Measurements from ENCODE around the gene CAMK2B. TPM values are rescaled to one million over a fixed set of nuclear protein-coding genes. Genes with fewer than 3 reads are reported as not detected.
A peak's percentile ranks its signal among the peaks of the same experiment; 100 is the strongest.

The CAMK2B gene
- total RNA-seq, 1 donor from 2014 or later: 9.3 TPM

DNA sequence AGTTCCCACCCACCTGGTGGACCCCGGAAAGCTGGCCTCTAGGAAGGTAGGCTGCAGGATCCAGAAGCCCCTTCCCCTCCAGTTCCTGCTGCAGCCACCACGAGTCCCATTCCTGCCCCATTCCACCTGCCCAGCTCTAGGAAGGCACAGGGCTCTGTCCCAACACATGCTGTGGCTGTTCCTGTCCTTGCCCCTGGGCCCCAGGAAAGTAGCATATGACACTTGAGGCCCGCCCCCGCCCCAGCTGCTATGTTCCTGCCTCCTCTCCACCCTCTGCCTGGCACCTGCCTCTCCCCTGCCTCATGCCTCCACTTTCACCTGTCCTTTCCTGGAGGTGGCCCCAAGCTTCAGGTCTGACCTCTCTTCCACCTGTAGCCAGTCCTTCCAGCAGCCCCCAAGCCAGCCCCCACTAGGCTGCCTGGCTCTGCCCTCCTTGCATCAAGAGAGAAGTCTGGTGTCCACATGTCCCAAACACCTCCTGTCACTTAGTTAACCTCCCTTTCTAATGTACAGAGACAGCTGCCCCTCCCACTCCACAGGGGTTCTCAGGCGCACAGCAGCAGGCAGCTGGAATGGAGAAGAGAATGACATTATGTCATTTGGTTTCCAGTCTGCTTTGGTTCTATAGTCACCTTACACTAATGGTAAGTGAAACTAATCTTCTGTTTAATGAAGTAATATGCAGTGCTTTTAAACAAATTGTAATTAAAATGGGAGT is 101.9 kb downstream of the CAMK2B start:
- DNase-seq (ENCODE audit: low spot score, unreplicated experiment): no peak
- H3K4me1 Mint-ChIP-seq (ENCODE audit: low read depth): no peaks in the 10 kb centered on the region

DNA sequence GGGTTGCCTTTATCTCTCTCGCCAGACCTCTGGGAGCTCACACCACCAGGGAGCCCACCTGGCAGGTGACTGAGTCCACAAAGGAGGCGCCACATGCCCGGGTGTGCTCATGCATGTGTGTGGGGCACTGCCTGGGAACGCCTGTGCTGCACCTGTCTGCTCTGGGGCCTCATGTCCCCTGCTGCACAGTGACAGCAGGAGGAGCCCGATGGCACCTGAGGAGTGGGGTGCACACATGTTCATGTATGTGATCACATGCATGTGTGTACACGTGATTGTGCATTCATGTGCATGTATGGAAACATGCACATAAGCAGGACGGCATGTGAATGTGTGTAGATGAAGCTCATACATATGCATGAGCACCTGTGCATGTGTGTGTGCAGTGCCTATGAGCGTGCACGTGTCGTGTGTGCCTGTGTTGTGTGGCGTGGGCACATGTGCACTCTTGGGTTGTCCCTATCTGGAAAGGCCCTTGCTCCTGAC is 102.6 kb downstream of the CAMK2B start:
- TF ChIP-seq, protein P1, sequence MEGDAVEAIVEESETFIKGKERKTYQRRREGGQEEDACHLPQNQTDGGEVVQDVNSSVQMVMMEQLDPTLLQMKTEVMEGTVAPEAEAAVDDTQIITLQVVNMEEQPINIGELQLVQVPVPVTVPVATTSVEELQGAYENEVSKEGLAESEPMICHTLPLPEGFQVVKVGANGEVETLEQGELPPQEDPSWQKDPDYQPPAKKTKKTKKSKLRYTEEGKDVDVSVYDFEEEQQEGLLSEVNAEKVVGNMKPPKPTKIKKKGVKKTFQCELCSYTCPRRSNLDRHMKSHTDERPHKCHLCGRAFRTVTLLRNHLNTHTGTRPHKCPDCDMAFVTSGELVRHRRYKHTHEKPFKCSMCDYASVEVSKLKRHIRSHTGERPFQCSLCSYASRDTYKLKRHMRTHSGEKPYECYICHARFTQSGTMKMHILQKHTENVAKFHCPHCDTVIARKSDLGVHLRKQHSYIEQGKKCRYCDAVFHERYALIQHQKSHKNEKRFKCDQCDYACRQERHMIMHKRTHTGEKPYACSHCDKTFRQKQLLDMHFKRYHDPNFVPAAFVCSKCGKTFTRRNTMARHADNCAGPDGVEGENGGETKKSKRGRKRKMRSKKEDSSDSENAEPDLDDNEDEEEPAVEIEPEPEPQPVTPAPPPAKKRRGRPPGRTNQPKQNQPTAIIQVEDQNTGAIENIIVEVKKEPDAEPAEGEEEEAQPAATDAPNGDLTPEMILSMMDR (IDR thresholded peaks at IDR 0.05; ENCODE audit: unreplicated experiment): no peak
- Mint-ChIP-seq H3K36me3 (ENCODE audit: insufficient read depth) (no peaks in the 10 kb centered on the region), H3K27me3 (peaks cover 13% of the 10 kb centered on the region), H3K4me1 (ENCODE audit: low read depth) (peaks cover 3% of the 10 kb centered on the region), H3K9me3 (ENCODE audit: low read depth) (no peaks in the 10 kb centered on the region), H3K4me3 (ENCODE audit: low read depth) (no peak overlapping the region), H3K27ac (no peak overlapping the region)
- no peak for DNase-seq (ENCODE audit: low spot score, unreplicated experiment)

More for the DNA sequence above, 101.9 kb downstream of the CAMK2B start:
- H3K27me3 Mint-ChIP-seq: peaks cover 13% of the 10 kb centered on the region
- no peak overlapping the region for H3K27ac Mint-ChIP-seq
- TF ChIP-seq, protein P1 (IDR thresholded peaks at IDR 0.05; ENCODE audit: unreplicated experiment): no peak
- no peak overlapping the region for H3K4me3 Mint-ChIP-seq (ENCODE audit: low read depth)
- H3K36me3 Mint-ChIP-seq (ENCODE audit: insufficient read depth): no peaks in the 10 kb centered on the region
- no peaks in the 10 kb centered on the region for H3K9me3 Mint-ChIP-seq (ENCODE audit: low read depth)

DNA sequence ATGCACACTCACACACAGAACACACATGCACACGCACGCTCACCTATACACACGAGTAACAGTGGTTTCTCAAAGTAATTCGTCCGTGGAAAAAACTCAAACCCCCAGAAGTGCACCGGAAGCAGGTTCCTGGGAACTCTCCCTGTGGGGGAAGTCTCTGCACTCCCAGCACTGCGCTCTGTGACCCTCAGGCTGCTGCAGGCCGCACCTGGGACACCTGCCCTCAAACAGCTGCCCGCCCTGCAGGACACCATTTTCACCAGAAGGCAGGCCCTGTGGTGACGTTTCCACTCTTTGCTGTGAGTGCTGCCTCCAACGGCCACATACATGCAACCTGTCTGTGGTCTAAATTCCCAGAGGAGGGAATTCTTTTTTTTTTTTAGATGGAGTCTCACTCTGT is 103.3 kb downstream of the CAMK2B start:
- H3K4me1 Mint-ChIP-seq (ENCODE audit: low read depth): peaks cover 3% of the 10 kb centered on the region
- TF ChIP-seq, protein P1 (IDR thresholded peaks at IDR 0.05; ENCODE audit: unreplicated experiment): no peak
- H3K27me3 Mint-ChIP-seq: peaks cover 13% of the 10 kb centered on the region
- no peak for DNase-seq (ENCODE audit: low spot score, unreplicated experiment)
- no peak overlapping the region for H3K4me3 Mint-ChIP-seq (ENCODE audit: low read depth)
- H3K9me3 Mint-ChIP-seq (ENCODE audit: low read depth): no peaks in the 10 kb centered on the region
- H3K36me3 Mint-ChIP-seq (ENCODE audit: insufficient read depth): no peaks in the 10 kb centered on the region
- no peak overlapping the region for H3K27ac Mint-ChIP-seq

DNA sequence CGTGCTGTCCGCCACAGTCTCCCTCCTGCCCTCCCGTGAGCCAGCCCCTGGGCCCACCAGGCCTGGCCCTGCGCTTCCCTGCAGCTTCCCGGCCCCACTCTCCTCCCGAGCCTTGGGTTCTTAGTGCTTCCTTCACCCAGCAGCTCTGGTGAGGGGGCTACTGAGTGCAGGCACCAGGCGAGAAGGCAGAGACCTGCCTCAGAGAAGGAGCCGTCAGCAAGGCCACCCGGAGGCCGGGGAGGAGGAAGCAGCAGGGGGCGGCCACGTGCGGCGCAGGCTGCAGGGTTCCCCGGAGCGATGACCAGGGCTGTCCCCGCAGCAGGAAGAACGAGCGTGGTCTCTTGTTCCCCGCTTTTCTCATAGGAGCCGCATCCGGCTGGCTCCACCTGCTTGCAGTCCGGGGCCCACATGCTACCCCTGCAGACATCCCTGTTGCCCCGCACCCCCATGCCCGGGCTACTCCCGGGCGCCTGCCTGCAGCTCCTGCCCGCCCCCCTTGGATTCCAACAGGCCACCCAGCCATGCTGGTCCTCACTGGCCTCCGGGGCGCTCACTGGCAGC is 104.1 kb downstream of the CAMK2B start:
- DNase-seq (ENCODE audit: low spot score, unreplicated experiment): no peak
- TF ChIP-seq, protein P1 (IDR thresholded peaks at IDR 0.05; ENCODE audit: unreplicated experiment): peak; percentile 11
- Mint-ChIP-seq H3K9me3 (ENCODE audit: low read depth) (no peaks in the 10 kb centered on the region), H3K36me3 (ENCODE audit: insufficient read depth) (no peaks in the 10 kb centered on the region), H3K27me3 (peaks cover 13% of the 10 kb centered on the region), H3K4me1 (ENCODE audit: low read depth) (peaks cover 3% of the 10 kb centered on the region), H3K4me3 (ENCODE audit: low read depth) (no peak overlapping the region), H3K27ac (no peak overlapping the region)

DNA sequence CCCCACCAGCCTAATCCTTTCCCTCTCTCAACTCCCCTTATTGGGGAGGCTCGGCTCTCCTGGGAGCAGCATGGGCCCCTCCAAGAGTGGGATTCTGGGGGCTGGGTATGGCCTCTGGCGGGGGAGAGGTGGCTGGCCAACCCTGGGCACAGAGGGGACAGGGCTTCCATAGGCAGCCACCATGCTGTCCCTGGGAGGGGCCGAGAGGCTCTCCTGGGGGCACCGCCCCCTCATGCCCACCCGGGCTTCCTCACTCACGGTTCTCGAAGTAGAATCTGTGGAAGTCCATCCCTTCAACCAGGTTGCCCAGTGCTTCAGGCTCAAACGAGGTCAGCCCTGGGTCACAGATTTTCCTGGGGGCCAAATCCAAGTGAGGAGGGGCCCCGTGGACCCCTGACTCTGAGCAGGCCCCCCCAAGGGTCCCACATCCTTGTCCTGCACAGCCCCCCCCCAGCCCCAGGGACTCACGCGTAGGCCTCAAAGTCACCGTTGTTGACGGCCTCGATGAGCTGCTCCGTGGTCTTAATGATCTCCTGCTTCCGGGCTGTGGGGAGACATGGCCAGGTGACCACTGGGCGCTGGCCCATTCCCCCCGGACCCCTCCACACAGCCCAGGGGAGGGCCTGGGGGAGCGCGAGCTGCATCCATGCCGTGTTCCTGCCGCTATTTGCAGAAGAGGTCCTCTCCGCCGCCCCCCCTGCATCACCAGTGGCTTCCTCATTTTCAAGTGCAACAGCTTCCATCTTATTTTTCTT is 104.9 kb downstream of the CAMK2B start:
- Mint-ChIP-seq H3K9me3 (ENCODE audit: low read depth) (no peaks in the 10 kb centered on the region), H3K36me3 (ENCODE audit: insufficient read depth) (no peaks in the 10 kb centered on the region), H3K27ac (no peak overlapping the region), H3K27me3 (peaks cover 9% of the 10 kb centered on the region), H3K4me3 (ENCODE audit: low read depth) (no peak overlapping the region), H3K4me1 (ENCODE audit: low read depth) (peaks cover 3% of the 10 kb centered on the region)
- TF ChIP-seq, protein P1 (IDR thresholded peaks at IDR 0.05; ENCODE audit: unreplicated experiment): no peak
- no peak for DNase-seq (ENCODE audit: low spot score, unreplicated experiment)

All from progenitor cell of endocrine pancreas (in vitro differentiated cells).